ENCODE data around the gene GARIN5A. TPM values are rescaled to one million over a fixed set of nuclear protein-coding genes. Genes with fewer than 3 reads are reported as not detected.

GARIN5A gene
- total RNA-seq, 2 experiments from 2014 or later, result 0.59 to 0.63 TPM

GRCh38 chr19:50506700-50507099 is 30.1 kb upstream of the GARIN5A start:
- Histone ChIP-seq H3K9me2 (ENCODE audit: insufficient read depth, low read length) (no peaks in the 10 kb centered on the region), H2AFZ (ENCODE audit: low read length) (no peak overlapping the region), H3K27ac (ENCODE audit: low read depth, low read length, poor library complexity, severe bottlenecking) (no peak overlapping the region), H4K20me1 (ENCODE audit: insufficient read depth, low read length) (no peaks in the 10 kb centered on the region), H3K79me2 (ENCODE audit: insufficient read depth, low read depth, low read length) (no peaks in the 10 kb centered on the region), H3K4me1 (ENCODE audit: insufficient read depth, low read length, poor library complexity, severe bottlenecking) (peaks cover 9% of the 10 kb centered on the region), H3K9me3 (ENCODE audit: low read length) (no peaks in the 10 kb centered on the region), H3K4me2 (ENCODE audit: low read length) (no peak overlapping the region), H3K36me3 (ENCODE audit: insufficient read depth, low read length) (no peaks in the 10 kb centered on the region), H3K4me3 (ENCODE audit: low read depth, low read length, poor library complexity, severe bottlenecking) (no peak overlapping the region)
- POLR2A ChIA-PET, result no interaction called here
- TF ChIP-seq CTCF (conservative IDR thresholded peaks at IDR 0.05; ENCODE audit: low read length) (no peak), EZH2phosphoT487 (IDR thresholded peaks at IDR 0.05; ENCODE audit: borderline replicate concordance, low read depth, low read length) (no peak)
- CTCF ChIA-PET (ENCODE audit: unreplicated experiment), result no interaction called here
- BruUV-seq (replicated peaks), result no TSS peak
- DNase-seq (ENCODE audit: low spot score), result no peak
- intact Hi-C loops (cut with micrococcal nuclease; ENCODE audit: unreplicated experiment), result no loop called here

- Histone ChIP-seq H3K4me2 (ENCODE audit: low read length) (no peak overlapping the region), H3K79me2 (ENCODE audit: insufficient read depth, low read depth, low read length) (no peaks in the 10 kb centered on the region), H3K9me3 (ENCODE audit: low read length) (no peaks in the 10 kb centered on the region), H3K4me1 (ENCODE audit: insufficient read depth, low read length, poor library complexity, severe bottlenecking) (peaks cover 7% of the 10 kb centered on the region), H3K27ac (ENCODE audit: low read depth, low read length, poor library complexity, severe bottlenecking) (no peak overlapping the region), H3K4me3 (ENCODE audit: low read depth, low read length, poor library complexity, severe bottlenecking) (no peak overlapping the region), H3K36me3 (ENCODE audit: insufficient read depth, low read length) (no peaks in the 10 kb centered on the region), H2AFZ (ENCODE audit: low read length) (no peak overlapping the region), H4K20me1 (ENCODE audit: insufficient read depth, low read length) (no peaks in the 10 kb centered on the region), H3K9me2 (ENCODE audit: insufficient read depth, low read length) (no peaks in the 10 kb centered on the region)
- TF ChIP-seq EZH2phosphoT487 (IDR thresholded peaks at IDR 0.05; ENCODE audit: borderline replicate concordance, low read depth, low read length) (no peak), CTCF (conservative IDR thresholded peaks at IDR 0.05; ENCODE audit: low read length) (no peak)
- CTCF ChIA-PET (ENCODE audit: unreplicated experiment), result no interaction called here
- POLR2A ChIA-PET, result no interaction called here
- DNase-seq (ENCODE audit: low spot score), result no peak
- intact Hi-C loops (cut with micrococcal nuclease; ENCODE audit: unreplicated experiment), result no loop called here
- no TSS peak for BruUV-seq (replicated peaks)
Measured at GRCh38 chr19:50505856-50506611, 29.4 kb upstream of the GARIN5A start.

Measured in OCI-LY7 (cell line).